Frontal cortex (tissue), 4 donors: Measurements from ENCODE around the gene TNFRSF12A. TPM values are rescaled to one million over a fixed set of nuclear protein-coding genes. Genes with fewer than 3 reads are reported as not detected.
A peak's percentile ranks its signal among the peaks of the same experiment; 100 is the strongest.

Experiments used
- DNase-seq, 2 donors: peaks; one replicate each; pipeline ENCODE4 v3.0.0; 2012; ENCODE audit warnings: low spot score in 2 of 2
- FAIRE-seq: peaks from 2 replicates; lab custom pipeline; 2012; peaks lifted over from hg19 to GRCh38; lab: Jason Lieb, UNC
- total RNA-seq: library from RNA; depleted of rRNA; stranded (reverse); fragments of >200 nt; gene quantifications from one replicate; pipeline ENCODE4 v1.2.3, GENCODE V29; 2014
- donor health status: control.
- donor health status: control.
- donor health status: control.

The TNFRSF12A gene
- total RNA-seq, 1 donor from 2014 or later, result 0.82 TPM

DNA sequence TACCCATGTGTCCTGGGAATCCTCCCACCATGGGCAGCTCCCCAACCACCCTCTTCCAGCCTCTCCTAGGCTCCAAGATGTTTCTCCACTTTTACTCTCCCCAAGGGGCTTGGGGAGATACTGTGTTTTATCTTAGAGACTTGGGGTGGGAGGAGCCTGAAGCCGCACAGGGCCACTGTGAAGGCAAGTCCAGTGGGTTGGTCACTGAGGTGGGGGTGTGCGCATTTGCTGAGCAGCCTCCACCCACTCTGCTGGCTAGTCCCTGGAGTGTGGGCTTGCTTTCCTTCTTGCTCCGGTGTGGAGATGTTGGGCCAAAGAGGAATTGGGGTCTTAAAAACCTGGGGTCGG lies 11.5 kb upstream of the TNFRSF12A start:
- DNase-seq, result no peak
- FAIRE-seq, result no peak

DNA sequence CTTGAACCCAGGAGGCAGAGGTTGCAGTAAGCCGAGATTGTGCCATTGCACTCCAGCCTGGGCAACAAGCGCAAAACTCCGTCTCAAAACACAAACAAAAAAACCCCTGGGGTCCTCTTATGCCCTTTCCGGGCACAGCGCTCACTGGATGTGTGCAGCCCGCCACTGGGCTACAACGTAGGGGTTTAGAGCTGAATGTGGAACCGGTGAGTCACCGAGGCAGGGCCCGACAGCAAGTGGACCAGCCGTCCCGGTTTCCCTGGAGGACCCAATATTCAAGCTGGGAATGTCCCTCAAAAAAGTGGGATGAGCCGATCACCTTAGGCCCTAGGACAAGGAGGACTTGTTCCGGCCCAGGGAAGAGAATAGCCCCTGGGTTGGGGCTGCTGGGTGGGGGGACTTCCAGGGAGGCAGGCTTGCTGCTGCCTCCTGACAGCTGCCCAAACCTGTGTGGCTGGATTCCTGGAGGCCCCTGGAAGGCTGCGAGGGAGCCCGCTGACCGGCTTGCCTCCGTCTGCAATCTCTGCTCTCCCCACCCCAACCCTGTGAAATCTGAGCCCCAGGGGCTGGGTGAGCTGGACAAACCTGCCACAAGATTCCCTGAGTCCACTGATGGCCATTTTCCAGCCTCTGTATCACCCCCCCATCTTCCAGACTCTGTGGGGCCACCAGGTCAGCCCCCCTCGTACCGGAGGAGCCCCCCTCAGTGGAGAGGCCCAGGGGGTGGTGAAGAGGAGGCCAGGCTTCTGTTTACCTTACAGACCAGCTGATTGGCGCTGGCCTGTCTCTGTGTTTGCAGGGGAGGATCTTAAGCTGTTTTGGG lies 10.4 kb upstream of the TNFRSF12A start:
- DNase-seq (no peak), FAIRE-seq (no peak)

DNA sequence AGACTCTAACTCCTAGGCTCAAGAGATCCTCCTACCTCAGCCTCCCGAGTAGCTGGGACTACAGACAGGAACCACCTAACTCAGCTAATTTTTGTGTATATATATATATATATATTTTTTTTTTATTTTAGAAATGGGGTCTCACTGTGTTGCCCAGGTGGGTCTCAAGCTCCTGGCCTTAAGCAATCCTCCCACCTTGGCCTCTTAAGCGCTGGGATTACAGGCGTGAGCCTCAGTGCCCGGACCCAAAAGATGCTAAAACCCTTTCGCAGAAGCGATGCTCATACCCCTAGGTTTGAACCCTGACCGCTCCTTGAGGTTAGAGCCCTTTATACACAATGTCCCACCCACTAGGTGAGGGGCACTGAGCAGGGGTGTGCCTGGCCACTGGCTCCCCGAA lies 9.7 kb upstream of the TNFRSF12A start:
- DNase-seq (no peak), FAIRE-seq (no peak)

DNA sequence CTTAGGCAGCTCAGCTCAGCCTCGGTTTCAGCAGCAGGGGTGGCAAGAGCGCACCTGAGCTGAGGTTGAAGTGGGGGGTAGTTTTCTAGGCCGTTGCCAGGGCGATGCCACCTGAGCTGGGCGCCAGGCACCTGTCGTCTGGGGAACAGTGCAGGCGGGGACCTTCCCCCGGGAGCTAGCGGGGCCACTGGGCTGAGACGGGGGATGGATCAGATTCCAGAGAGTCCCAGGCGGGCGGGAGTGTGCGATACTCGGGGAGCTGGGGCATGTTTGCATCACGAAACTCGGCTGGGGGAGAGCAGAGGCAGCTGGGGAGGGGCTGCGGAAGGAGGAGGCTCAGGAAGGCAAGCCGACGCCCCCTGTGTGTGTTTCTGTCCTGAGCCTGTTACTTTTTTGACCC lies 7.9 kb upstream of the TNFRSF12A start:
- no peak for FAIRE-seq
- DNase-seq, result no peak

DNA sequence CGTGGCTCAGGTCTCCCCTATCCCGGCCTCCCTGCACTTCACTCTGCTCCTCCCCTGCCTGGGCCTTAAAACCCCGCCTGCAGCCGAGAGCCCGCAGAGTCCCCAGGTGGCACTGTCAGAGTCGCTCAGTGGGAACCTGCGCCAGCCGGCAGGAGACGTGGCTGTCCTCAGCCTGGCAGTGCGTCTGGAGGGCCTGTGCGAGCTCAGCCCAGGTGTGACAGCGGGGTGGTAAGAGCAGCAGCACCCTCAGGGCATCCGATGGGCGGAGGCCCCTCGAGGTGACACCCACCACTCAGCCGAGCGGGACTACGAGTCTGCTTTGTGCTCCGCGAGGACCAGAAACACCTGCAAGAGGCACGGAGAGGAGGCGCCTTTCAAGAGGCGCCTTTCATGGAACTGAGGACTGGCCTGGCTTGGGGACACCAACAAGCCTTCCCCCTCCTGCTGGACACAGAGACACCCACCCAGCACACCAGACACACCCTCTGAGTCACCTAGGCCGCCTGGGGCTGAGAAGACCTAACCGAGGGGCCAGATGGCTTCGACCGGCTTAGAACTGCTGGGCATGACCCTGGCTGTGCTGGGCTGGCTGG lies 7.2 kb upstream of the TNFRSF12A start, which contains the start of gene CLDN9:
TSS of gene CLDN9 (plus strand) at position 96 of the 593 bp plus-strand sequence. CDS start at position 536, 440 bp downstream.
- FAIRE-seq (no peak), DNase-seq (no peak)

DNA sequence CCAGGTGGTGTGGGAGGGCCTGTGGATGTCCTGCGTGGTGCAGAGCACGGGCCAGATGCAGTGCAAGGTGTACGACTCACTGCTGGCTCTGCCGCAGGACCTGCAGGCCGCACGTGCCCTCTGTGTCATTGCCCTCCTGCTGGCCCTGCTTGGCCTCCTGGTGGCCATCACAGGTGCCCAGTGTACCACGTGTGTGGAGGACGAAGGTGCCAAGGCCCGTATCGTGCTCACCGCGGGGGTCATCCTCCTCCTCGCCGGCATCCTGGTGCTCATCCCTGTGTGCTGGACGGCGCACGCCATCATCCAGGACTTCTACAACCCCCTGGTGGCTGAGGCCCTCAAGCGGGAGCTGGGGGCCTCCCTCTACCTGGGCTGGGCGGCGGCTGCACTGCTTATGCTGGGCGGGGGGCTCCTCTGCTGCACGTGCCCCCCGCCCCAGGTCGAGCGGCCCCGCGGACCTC lies 6.6 kb upstream of the TNFRSF12A start:
- no peak for DNase-seq

DNA sequence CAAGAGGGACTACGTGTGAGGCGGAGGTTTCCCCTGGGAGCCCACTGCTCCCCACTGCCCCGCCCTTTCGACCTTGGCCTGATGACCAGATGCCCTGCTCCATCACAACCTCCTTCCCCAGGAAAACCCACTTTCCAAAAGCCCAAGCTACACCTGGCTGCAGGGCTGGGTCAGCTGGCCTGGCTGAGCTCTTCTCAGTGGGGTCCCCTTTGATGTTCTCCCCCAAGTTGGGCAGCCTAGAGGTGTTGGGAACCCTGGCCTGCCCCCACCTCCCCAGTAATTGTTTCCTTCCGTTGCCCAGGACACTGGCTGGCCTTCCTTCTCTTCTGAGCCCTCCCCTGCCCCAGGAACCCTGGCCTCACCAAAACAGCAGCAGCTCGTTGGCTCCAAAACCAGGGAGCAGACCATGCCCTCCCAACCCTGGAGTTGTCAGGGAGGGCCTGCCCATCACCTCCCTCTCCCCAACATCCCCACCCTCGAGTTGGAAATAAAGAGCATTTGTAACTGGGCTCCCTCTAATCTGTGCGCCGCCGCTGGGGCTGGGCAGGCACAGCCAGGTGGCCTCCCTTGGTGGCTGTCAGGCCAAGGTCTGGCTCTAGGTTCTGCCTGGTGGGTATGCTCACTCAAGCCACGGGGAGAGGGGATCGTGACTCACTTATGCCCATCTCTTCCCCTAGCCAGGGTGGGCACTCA lies 6.0 kb upstream of the TNFRSF12A start:
- DNase-seq (no peak), FAIRE-seq (no peak)

More for the DNA sequence above, 6.6 kb upstream of the TNFRSF12A start:
- FAIRE-seq, result no peak

DNA sequence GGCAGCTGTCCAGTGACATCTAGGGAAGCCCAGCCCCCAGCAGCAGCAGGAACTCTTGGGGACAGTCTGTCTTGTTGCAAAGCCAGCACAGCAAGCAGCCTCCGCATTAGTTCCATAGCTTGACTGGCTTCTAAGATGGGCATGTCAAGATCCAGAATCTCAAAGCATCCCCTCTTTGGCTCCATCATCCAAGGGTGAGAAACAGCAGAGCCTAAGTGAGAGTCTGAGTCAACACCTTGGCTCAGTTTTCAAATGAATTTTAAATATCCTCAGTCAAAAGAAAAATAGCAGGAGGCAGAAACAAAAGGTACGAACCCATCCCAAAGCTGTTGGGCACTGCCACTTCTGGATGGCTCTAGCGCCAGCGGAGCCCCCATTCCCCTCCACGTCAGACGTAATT lies 5.2 kb upstream of the TNFRSF12A start:
- DNase-seq (no peak), FAIRE-seq (no peak)

DNA sequence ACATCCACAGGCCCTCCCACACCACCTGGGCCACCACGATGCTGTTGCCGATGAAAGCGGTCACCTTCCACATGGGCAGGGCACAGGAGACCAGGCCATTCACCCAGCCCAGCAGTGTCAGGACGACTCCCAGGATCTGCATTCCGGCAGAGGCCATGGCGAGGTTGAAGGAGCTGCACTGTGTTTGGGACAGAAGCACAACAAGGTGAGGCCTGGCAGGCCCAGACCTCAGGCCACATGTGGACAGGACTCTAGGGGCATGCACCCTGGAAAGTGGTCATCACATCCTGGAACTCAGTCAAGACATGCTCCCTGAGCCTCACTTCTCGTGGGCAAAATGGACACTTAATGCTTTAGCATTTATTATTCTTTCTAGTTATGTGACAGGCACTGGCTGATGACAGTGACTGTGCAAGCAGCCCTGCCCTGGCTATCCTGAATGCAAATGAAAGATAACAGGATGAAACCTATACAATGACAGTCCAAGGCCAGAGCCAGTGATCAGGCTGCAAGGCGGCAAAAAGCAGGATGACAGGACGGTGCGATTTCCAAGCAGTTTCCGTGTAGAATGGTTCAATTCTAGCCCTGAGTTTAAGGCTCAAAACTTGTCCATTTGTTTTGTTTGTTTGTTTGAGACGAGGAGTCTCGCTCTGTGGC lies 4.2 kb upstream of the TNFRSF12A start:
- FAIRE-seq (no peak), DNase-seq (no peak)

DNA sequence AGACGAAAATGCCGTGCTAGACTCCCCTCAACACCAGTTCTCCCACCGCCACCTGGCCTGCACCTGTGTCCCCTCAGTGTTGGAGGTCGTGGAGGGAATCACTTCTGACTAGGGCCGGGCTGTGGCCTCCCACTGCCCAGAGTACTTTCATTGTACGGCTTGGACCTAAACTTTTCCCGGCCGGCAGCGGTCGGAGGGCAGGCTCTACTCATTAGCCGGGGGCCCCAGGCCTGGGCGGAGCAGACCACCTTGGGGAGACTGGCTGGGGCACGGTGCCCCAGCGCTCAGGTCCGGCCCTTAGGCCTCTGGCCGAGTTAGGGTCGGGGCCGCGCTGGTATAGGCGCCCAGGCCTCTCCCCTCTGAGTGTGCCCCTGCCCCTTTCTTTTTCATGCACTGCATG lies 2.8 kb upstream of the TNFRSF12A start:
- DNase-seq, result no peak
- no peak for FAIRE-seq

DNA sequence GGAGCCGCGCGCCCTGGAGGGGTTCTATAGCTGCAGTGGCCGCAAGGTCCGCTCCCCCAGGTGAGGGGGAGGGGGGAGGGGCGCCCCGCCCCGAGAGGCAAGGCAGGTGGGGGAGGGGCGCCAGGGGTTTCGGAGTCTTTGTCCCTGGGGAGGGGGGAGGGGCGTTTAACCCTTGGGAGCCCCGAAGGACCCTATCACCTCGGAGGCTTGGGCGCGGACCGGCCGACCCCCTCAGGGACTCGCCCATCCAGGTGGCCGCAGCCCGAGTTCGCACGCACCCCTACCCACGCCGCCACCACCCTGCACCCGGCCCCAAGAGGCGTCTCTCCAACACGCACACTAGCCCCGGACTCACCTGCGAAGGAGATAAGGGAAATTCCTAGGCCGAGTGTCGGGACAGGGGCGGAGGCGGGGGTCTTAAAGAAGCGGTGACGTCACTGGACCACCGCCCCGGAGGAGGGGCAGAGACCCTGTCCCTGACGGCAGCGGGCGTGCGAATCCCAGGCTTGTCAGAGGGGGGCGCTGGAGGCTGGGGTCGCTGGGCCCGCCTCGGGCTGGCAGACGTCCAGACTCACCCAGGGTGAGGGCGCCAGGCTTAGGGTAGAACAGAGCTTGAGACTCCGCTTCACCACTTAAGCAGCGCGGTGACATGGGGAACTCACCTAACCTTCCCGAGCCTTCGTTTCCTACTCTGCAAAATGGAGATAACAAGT lies 2.2 kb upstream of the TNFRSF12A start, which contains the start of gene CLDN6:
TSS of gene CLDN6 (minus strand) at position 390 of the 713 bp plus-strand sequence. CDS start 2,162 bp downstream, outside the sequence.
- FAIRE-seq (no peak), DNase-seq (no peak)

DNA sequence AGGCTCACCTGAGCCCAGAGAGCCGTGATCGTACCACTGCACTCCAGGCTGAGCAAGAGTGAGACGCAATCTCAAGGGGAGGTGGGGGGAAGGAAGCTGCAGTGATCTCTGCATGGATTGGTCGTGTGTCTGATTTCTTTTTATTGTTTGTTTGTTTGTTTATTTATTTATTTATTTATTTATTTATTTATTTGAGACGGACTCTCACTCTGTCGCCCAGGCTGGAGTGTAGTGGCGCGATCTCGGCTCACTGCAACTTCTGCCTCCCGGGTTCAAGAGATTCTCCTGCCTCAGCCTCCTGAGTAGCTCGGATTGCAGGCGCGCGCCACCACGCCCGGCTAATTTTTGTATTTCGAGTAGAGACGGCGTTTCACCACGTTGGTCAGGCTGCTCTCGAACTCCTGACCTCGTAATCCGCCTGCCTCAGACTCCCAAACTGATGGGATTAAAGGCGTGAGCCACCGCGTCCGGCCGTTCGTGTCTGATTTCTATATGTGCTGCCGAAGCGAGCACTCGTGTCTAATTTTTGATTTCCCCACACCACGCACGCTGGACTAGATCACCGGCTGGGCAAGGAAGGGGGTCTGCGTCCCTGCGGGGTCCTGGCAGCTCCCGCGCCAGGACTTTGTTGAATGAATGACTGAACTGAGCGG lies 448 bp upstream of the TNFRSF12A start:
- no peak for FAIRE-seq
- no peak for DNase-seq

DNA sequence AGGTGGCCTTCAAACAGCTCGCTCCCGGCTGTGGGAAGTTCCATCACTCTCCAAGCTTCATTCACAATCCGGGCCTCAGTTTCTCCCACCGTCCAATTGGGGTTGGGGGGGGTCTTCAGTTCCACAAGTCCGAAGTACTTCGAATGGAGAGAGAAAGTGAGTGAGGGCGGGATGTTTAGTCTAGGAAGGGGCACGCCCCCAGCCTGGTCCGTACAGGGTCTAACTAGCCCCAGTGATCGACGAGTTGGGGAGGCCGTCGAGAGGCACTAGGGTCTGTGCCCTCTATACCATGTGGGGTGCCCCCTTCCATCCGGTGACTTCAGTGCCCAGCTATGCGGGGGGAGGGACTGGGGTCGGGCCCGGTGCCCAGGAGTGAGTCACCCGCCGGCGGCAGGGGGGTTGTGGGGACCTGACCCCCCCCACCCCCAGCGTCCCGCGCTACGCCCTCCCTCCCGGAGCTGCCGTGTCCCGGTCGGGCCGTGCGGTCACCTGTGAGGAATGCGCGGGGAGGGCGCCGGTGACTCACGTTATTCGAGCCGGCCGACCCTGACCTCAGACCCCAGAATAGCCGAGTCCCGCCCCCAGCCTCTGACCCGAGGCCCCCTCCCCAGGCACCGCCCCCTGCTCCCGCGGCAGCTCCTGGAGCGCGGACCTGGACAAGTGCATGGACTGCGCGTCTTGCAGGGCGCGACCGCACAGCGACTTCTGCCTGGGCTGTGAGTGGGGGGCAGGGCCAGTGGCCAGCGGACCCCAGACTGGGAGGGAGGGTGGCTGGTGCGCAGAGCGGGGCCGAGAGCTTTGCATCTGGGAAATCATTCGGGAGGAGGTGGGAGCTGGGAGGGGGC lies 658 bp downstream of the TNFRSF12A start:
- peak; percentile 77 to 83 for DNase-seq
- no peak for FAIRE-seq

DNA sequence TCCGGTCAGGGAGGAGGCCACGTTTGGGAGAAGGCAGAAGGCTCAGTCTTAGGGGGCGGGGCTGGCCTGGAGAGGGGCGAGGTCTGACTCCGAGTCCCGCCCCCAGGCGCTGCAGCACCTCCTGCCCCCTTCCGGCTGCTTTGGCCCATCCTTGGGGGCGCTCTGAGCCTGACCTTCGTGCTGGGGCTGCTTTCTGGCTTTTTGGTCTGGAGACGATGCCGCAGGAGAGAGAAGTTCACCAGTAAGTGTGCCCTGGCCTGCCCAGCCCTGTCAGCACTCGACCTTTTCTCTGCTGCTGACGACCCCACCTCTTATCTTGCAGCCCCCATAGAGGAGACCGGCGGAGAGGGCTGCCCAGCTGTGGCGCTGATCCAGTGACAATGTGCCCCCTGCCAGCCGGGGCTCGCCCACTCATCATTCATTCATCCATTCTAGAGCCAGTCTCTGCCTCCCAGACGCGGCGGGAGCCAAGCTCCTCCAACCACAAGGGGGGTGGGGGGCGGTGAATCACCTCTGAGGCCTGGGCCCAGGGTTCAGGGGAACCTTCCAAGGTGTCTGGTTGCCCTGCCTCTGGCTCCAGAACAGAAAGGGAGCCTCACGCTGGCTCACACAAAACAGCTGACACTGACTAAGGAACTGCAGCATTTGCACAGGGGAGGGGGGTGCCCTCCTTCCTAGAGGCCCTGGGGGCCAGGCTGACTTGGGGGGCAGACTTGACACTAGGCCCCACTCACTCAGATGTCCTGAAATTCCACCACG lies 1.5 kb downstream of the TNFRSF12A start:
- FAIRE-seq (no peak), DNase-seq (no peak)

DNA sequence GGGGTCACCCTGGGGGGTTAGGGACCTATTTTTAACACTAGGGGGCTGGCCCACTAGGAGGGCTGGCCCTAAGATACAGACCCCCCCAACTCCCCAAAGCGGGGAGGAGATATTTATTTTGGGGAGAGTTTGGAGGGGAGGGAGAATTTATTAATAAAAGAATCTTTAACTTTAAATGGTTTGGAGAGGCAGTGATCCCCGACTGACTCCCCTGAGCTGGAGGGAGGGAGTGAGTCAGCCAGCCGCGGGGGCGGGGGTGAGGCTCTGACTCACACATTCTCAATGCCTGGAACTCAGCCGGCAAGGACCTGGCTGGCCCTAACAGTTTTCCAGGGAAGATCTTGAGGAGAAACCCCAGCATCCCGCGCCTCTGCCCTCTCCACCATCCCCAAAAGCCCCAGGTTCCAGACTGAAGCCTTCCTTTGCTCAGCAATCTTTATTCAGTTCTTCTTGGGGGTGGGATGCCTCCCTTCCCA lies 2.1 kb downstream of the TNFRSF12A start:
- DNase-seq (peak in 1 of 2 donors; percentile 81), FAIRE-seq (no peak)

DNA sequence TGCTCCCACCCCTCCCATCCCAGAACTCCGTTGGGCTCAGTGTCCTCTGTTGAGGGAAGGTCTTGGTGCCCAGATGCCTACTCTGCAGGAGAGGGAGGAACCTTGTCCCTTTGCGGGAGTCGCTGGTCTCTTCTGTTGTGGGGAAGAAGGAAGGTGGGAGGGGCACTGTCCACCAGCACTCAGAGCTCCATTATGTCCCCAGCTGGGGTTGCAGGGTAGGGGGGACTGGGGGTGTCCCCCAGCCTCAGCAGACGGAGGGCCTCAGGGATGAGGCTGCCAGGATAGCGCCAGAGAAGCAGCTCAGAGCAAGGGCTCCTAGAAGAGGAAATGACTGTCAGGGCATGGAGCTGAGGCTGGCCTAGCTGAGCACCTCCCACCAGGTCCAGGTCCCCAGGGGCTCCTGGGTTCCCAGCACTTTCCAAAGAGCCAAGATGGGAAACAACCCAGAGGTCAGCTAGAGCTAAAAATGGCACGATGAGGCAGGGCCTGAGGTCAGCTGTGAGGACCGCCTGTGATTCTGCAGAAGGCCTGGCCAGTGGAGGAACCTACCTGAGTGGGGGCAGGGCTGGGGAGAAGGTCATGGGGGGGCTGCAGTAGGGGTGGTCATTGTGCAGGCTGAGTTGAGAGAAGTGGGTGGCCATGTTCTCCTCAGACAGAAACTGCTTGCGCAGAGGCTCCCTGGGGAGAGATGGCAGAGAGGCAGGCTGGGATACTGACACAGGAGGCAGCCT lies 2.7 kb downstream of the TNFRSF12A start:
- FAIRE-seq (no peak), DNase-seq (peak in 1 of 2 donors; percentile 35)

DNA sequence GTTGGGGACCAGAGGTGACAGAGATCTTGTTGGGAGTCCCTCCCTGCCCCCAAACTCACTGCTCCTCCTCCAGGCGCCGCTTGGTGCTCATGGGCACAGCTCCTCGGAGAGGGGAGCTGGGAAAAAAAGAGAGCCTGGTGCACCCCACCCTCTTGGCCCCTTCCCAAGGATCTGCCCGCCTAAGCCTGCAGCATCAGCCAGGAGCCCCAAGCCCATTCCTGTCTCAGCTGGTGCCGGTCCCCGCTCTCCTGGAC lies 3.2 kb downstream of the TNFRSF12A start:
- DNase-seq, result peak in 1 of 2 donors; percentile 52
- no peak for FAIRE-seq
